Esophagus squamous epithelium (tissue), 4 donors: Measurements from ENCODE around the gene CLEC17A.

Experiments used
- POLR2A ChIP-seq, 4 donors: fragments of 450-650 bp; IDR thresholded peaks; one replicate each; pipeline ENCODE4 v1.6.1; 2017; ENCODE audit warnings: antibody characterized with exemption in 4 of 4, mild to moderate bottlenecking in 4 of 4, moderate library complexity in 3 of 4
- TF ChIP-seq, protein P1 (sequence below), 6 experiments: fragments of 450-650 bp in 4 of 6; fragments of 200-600 bp in 2 of 6; sonication (generic) in 2 of 6; IDR thresholded peaks; one replicate each; pipeline ENCODE4 v1.5.1; 2016 to 2019; ENCODE audit warnings: antibody characterized with exemption in 6 of 6, mild to moderate bottlenecking in 4 of 6, moderate library complexity in 4 of 6

GRCh38 chr19:14563989-14564651 is 18.8 kb upstream of the CLEC17A start:
- TF ChIP-seq, protein P1, sequence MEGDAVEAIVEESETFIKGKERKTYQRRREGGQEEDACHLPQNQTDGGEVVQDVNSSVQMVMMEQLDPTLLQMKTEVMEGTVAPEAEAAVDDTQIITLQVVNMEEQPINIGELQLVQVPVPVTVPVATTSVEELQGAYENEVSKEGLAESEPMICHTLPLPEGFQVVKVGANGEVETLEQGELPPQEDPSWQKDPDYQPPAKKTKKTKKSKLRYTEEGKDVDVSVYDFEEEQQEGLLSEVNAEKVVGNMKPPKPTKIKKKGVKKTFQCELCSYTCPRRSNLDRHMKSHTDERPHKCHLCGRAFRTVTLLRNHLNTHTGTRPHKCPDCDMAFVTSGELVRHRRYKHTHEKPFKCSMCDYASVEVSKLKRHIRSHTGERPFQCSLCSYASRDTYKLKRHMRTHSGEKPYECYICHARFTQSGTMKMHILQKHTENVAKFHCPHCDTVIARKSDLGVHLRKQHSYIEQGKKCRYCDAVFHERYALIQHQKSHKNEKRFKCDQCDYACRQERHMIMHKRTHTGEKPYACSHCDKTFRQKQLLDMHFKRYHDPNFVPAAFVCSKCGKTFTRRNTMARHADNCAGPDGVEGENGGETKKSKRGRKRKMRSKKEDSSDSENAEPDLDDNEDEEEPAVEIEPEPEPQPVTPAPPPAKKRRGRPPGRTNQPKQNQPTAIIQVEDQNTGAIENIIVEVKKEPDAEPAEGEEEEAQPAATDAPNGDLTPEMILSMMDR (IDR thresholded peaks at IDR 0.05) = no peak
- TF ChIP-seq POLR2A (IDR thresholded peaks at IDR 0.05) = no peak
